Lower lobe of right lung (tissue), 2 donors: ENCODE results near the gene IER5L. TPM values are rescaled to one million over a fixed set of nuclear protein-coding genes. Genes with fewer than 3 reads are reported as not detected.

Experiments used
- ATAC-seq, 2 donors: fragments of 200-7000 bp; cut with Tn5 transposase; one replicate each; pipeline ENCODE4 v1.9.1; 2020 to 2022; ENCODE audit warnings: mild to moderate bottlenecking in 2 of 2, moderate library complexity in 2 of 2
- DNase-seq: peaks from one replicate; pipeline ENCODE4 v3.0.0-alpha.2; 2020
- H3K27ac ChIP-seq: fragments of 200-600 bp; one replicate; pipeline ENCODE4 v1.8.0; 2022
- H3K27me3 ChIP-seq: fragments of 200-600 bp; one replicate; pipeline ENCODE4 v1.8.0; 2022; ENCODE audit warnings: low read depth
- H3K36me3 ChIP-seq: fragments of 200-600 bp; one replicate; pipeline ENCODE4 v1.8.0; 2022; ENCODE audit warnings: mild to moderate bottlenecking
- H3K4me1 ChIP-seq: fragments of 200-600 bp; one replicate; pipeline ENCODE4 v1.8.0; 2022
- H3K4me3 ChIP-seq: fragments of 200-600 bp; one replicate; pipeline ENCODE4 v1.8.0; 2022; ENCODE audit warnings: mild to moderate bottlenecking
- H3K9me3 ChIP-seq: fragments of 200-600 bp; one replicate; pipeline ENCODE4 v1.8.0; 2022
- intact Hi-C: fragments of 100-400 bp; cut with DNase I; formaldehyde crosslinking; loops from one replicate; pipeline ENCODE4 v1.11.0; 2022
- total RNA-seq: library from RNA; stranded (reverse); fragmentation: NEBNext Ultra II Directional; extraction: Animal tissue kit (Norgen Biotek cat#: 25700); gene quantifications from one replicate; pipeline ENCODE4 v1.2.1, GENCODE V29; 2021
- TF ChIP-seq, protein P1 (sequence below): fragments of 200-600 bp; IDR thresholded peaks from one replicate; pipeline ENCODE4 v1.8.0; 2022; ENCODE audit warnings: antibody characterized with exemption, mild to moderate bottlenecking
- donor health status: DM: no; HTN: yes; CAD: no; lungs with severe emphysema.

The IER5L gene
- total RNA-seq, 1 donor from 2014 or later, result 8.7 TPM

DNA sequence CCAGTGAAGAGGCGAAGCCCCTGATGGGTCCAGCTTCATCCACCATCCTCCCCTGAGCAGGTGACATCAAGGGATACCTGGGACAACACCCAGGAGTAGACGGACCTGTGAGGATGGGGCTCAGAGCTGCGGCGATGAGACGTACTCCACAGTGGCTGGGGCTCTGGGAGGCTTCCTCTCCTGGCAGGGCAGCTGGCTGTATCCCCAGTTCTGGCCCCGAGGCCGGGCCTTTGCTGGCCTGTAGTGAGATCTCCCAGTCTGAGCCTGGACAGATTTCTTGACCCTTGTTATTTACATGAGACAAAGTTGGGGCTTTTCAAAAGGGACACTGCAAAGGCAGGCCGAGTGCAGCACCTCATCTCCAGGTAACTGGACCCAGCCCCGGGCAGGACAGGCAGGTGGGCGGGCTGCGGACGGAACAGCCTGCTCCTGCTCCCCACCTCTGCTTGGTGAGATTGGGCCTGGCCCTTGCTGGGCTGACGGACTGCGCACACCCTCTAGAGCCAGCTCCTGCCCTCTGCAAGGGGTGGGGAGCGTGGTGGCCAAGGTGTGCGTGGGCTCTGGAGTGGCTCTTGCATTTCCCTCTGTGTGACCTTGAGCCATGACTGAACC lies 23.1 kb downstream of the IER5L start:
- DNase-seq, result no peak
- intact Hi-C loops, result no loop called here
- Histone ChIP-seq H3K4me3 (no peak overlapping the region), H3K36me3 (peaks cover 21% of the 10 kb centered on the region), H3K27ac (no peak overlapping the region), H3K4me1 (no peaks in the 10 kb centered on the region), H3K27me3 (no peaks in the 10 kb centered on the region), H3K9me3 (no peaks in the 10 kb centered on the region)
- ATAC-seq, result peak in 1 of 2 donors; percentile 11
- TF ChIP-seq, protein P1, sequence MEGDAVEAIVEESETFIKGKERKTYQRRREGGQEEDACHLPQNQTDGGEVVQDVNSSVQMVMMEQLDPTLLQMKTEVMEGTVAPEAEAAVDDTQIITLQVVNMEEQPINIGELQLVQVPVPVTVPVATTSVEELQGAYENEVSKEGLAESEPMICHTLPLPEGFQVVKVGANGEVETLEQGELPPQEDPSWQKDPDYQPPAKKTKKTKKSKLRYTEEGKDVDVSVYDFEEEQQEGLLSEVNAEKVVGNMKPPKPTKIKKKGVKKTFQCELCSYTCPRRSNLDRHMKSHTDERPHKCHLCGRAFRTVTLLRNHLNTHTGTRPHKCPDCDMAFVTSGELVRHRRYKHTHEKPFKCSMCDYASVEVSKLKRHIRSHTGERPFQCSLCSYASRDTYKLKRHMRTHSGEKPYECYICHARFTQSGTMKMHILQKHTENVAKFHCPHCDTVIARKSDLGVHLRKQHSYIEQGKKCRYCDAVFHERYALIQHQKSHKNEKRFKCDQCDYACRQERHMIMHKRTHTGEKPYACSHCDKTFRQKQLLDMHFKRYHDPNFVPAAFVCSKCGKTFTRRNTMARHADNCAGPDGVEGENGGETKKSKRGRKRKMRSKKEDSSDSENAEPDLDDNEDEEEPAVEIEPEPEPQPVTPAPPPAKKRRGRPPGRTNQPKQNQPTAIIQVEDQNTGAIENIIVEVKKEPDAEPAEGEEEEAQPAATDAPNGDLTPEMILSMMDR, result no peak

DNA sequence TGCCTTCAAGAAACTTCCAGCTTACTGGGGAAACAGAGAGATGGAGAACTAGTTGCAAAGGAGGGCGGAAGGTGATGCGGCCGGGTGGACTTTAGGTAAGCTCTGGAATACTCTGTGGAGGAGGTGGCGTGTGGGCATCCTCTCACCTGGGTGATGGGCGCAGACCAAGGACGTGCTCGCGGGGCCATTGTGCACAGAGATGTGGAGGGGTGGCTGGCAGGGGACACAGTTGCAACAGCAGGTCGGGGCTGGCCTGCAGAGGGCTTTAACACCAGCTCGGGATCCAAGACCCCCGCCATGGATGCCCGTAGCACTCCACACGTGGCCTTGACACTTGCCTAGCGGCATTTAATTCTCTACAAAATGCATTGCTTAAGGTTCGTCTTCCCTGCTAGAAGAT lies 26.6 kb downstream of the IER5L start:
- Histone ChIP-seq H3K9me3 (no peaks in the 10 kb centered on the region), H3K36me3 (peaks cover 50% of the 10 kb centered on the region), H3K4me1 (peaks cover 14% of the 10 kb centered on the region), H3K27me3 (no peaks in the 10 kb centered on the region), H3K27ac (no peak overlapping the region), H3K4me3 (no peak overlapping the region)
- ATAC-seq, result no peak
- TF ChIP-seq, protein P1, result no peak
- intact Hi-C loops, result no loop called here
- no peak for DNase-seq

DNA sequence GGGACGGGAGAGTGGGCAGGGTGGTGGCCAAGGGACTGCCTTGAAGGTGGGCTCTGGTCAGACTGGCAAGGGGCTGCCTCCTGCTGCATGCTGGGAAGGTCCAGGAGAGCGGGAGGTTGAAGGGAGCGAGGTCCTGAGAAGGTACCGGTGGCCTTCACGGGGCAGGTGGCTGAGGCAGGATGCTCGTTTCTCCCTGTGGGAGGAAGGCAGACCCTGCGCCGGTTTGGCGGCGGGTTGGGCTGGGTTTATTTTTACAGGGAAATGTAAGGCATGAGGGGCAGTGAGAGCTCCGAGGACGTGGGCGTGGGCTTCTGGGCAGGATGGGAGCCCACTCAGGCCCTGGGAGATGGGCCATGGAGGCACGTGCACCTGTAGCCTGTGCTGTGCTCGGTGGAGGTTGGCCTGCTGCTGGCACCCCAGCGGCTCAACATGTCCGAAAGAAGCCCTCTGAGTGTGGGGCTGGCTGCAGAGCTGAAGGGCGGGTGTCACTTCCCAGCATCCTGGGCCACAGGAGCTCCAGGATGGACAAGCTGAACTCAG lies 27.3 kb downstream of the IER5L start:
- Histone ChIP-seq H3K27ac (no peak overlapping the region), H3K4me3 (no peak overlapping the region), H3K36me3 (peaks cover 55% of the 10 kb centered on the region), H3K9me3 (no peaks in the 10 kb centered on the region), H3K4me1 (peaks cover 22% of the 10 kb centered on the region), H3K27me3 (no peaks in the 10 kb centered on the region)
- DNase-seq (no peak), ATAC-seq (no peak)
- TF ChIP-seq, protein P1, result no peak
- intact Hi-C loops, result no loop called here

DNA sequence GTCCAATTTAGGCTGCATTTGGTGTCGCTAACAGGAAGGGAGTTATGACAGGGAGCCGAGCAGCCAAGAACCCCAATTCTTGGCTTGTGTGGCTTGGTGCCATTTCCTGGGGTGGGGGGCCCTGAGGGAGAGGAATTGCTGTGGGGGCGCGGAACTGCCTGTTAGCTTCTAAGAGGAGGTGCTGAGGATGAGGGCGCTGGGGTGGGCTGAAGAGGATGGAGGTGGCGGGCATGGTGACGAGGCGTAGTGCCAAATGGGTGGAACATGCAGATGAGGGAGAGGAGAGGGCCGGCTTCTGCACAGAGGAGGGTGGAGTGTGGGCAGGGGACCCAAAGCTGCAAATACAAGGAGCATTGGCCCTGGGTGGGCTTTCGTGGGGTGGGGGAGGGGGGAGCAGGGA lies 27.9 kb downstream of the IER5L start:
- Histone ChIP-seq H3K27me3 (no peaks in the 10 kb centered on the region), H3K4me3 (no peak overlapping the region), H3K4me1 (peaks cover 28% of the 10 kb centered on the region), H3K9me3 (no peaks in the 10 kb centered on the region), H3K36me3 (peaks cover 53% of the 10 kb centered on the region), H3K27ac (no peak overlapping the region)
- intact Hi-C loops, result no loop called here
- TF ChIP-seq, protein P1, result no peak
- ATAC-seq (no peak), DNase-seq (no peak)

DNA sequence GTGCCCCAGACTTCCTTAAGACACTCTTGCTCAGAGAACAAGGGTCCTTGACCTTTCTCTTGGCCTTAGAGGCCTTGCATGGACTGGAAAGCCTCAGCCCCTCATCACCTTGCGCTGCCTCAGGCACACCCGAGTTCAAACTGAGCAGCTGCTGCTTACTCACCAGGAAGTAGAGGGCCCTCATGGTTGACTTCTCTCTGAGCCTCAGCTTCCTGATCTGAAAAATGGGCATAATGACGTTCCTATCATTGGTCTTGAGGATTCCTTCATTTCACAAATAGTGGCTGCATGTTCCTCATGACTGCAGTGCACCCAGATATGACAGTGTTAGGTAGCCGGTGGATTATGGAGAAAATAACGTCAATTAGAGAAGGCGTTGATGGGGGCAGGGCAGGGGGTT lies 28.6 kb downstream of the IER5L start:
- intact Hi-C loops, result no loop called here
- no peak for ATAC-seq
- no peak for DNase-seq

More for the DNA sequence above, 28.6 kb downstream of the IER5L start:
- Histone ChIP-seq H3K27ac (no peak overlapping the region), H3K4me3 (no peak overlapping the region), H3K4me1 (peaks cover 33% of the 10 kb centered on the region), H3K27me3 (no peaks in the 10 kb centered on the region), H3K36me3 (peaks cover 46% of the 10 kb centered on the region), H3K9me3 (no peaks in the 10 kb centered on the region)
- TF ChIP-seq, protein P1, result no peak
